Hepatocyte (in vitro differentiated cells): ENCODE measurements around the gene COX8C. TPM values are rescaled to one million over a fixed set of nuclear protein-coding genes. Genes with fewer than 3 reads are reported as not detected.

ENCODE experiments used
- DNase-seq: peaks from one replicate; pipeline ENCODE4 v3.0.0-alpha.2; 2016; ENCODE audit warnings: low spot score
- H2AFZ ChIP-seq: fragments of 200-600 bp; sonication (generic); 2 replicates; pipeline ENCODE4 v1.6.0; 2016; ENCODE audit warnings: antibody characterized with exemption, mild to moderate bottlenecking
- H3K27ac ChIP-seq: fragments of 200-600 bp; sonication (generic); 2 replicates; pipeline ENCODE4 v1.5.1; 2016; ENCODE audit warnings: mild to moderate bottlenecking
- H3K27me3 ChIP-seq: fragments of 200-600 bp; sonication (generic); 2 replicates; pipeline ENCODE4 v1.6.1; 2016
- H3K36me3 ChIP-seq: fragments of 200-600 bp; sonication (generic); replicated peaks from 2 replicates; pipeline ENCODE4 v1.5.1; 2016; ENCODE audit warnings: low read depth; ENCODE audit not compliant: insufficient read depth
- H3K4me1 ChIP-seq: fragments of 200-600 bp; sonication (generic); 2 replicates; pipeline ENCODE4 v1.5.1; 2016; ENCODE audit warnings: mild to moderate bottlenecking, moderate library complexity; ENCODE audit not compliant: insufficient read depth
- H3K4me2 ChIP-seq: fragments of 200-600 bp; sonication (generic); 2 replicates; pipeline ENCODE4 v1.6.0; 2016
- H3K4me3 ChIP-seq: fragments of 200-600 bp; sonication (generic); 2 replicates; pipeline ENCODE4 v1.5.1; 2016; ENCODE audit warnings: mild to moderate bottlenecking
- H3K79me2 ChIP-seq: fragments of 200-600 bp; sonication (generic); 2 replicates; pipeline ENCODE4 v1.6.0; 2017; ENCODE audit warnings: mild to moderate bottlenecking
- H3K9me2 ChIP-seq: fragments of 200-600 bp; sonication (generic); replicated peaks from 2 replicates; pipeline ENCODE4 v1.6.0; 2017; ENCODE audit warnings: mild to moderate bottlenecking; ENCODE audit not compliant: insufficient read depth
- H3K9me3 ChIP-seq: fragments of 200-600 bp; sonication (generic); 2 replicates; pipeline ENCODE4 v1.5.1; 2016; ENCODE audit warnings: low read depth, mild to moderate bottlenecking
- H4K20me1 ChIP-seq: fragments of 200-600 bp; sonication (generic); 2 replicates; pipeline ENCODE4 v1.6.0; 2016; ENCODE audit warnings: mild to moderate bottlenecking; ENCODE audit not compliant: insufficient read depth, poor library complexity, severe bottlenecking
- CTCF ChIP-seq: fragments of 200-600 bp; sonication (generic); IDR thresholded peaks from 2 replicates; pipeline ENCODE4 v1.5.1; 2016; ENCODE audit warnings: antibody characterized with exemption, mild to moderate bottlenecking; ENCODE audit not compliant: poor library complexity
- EZH2 ChIP-seq: fragments of 200-600 bp; sonication (generic); IDR thresholded peaks from 2 replicates; pipeline ENCODE4 v1.6.1; 2016; ENCODE audit warnings: antibody characterized with exemption, mild to moderate bottlenecking, borderline replicate concordance
- EZH2phosphoT487 ChIP-seq: fragments of 200-600 bp; sonication (generic); IDR thresholded peaks from one replicate; pipeline ENCODE4 v1.6.1; 2018; ENCODE audit warnings: antibody characterized with exemption, mild to moderate bottlenecking, low read depth, moderate library complexity; ENCODE audit not compliant: unreplicated experiment, severe bottlenecking
- WGBS: methylation state at CpG from one replicate; pipeline ENCODE4 v1.1.6; 2016; ENCODE audit warnings: low lambda C conversion rate; ENCODE audit errors: missing lambda C conversion rate; 5-methylcytosine and 5-hydroxymethylcytosine counted together
- polyA plus RNA-seq: library from polyadenylated mRNA; unstranded; fragments of >200 nt; fragmentation: Nextera tagmentation; extraction: Ambion mirVana; gene quantifications from 2 replicates; pipeline ENCODE4 v1.2.1, GENCODE V29; 2016
- total RNA-seq: library from RNA; depleted of rRNA; stranded (reverse); fragments of >200 nt; gene quantifications from 2 replicates; pipeline ENCODE4 v1.2.3, GENCODE V29; 2014

The COX8C gene
- total and polyA plus RNA-seq, 2 experiments from 2014 or later = not detected

DNA sequence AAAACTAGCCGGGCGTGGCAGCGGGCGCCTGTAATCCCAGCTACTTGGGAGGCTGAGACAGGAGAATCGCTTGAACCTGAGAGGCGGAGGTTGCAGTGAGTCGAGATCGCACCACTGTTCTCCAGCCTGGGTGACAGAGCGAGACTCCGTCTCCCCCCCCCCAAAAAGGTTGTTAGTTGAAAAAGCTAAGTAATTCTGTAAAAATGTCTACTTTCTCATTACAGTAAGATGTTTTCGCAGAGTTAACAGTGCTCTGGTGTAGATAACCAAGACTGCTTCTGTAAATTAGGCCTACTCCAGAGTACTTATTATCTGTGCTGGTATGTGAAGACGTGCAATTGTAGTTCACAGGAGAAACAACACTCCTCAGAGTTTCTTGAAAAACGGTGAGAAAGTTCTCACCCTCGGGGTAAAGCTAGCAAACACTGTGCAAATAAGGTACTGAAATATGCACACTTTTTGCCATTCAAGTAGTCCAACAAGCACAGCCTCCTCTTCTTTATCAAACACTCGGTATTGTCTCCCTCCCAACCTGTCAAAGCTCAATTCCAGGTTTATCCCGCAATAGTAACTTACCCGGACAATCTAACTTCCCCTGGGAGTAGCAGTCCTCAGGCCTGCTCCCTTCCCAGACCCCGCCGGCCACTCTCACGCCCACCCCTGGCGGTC lies 15.1 kb upstream of the COX8C start:
- no peak for DNase-seq
- 35% methylated on average over 21 of the region's 21 CpGs for WGBS
- H3K4me1 ChIP-seq = peaks cover 12% of the 10 kb centered on the region
- H3K4me2 ChIP-seq = peak overlapping the region; percentile 77
- H2AFZ ChIP-seq = peak overlapping the region; percentile 70
- peak overlapping the region; percentile 65 for H3K4me3 ChIP-seq
- H3K9me2 ChIP-seq = no peaks in the 10 kb centered on the region
- H3K27ac ChIP-seq = peak overlapping the region; percentile 97
- H4K20me1 ChIP-seq = peaks cover 40% of the 10 kb centered on the region
- H3K36me3 ChIP-seq = no peaks in the 10 kb centered on the region
- H3K79me2 ChIP-seq = peaks cover 68% of the 10 kb centered on the region
- H3K9me3 ChIP-seq = no peaks in the 10 kb centered on the region
- H3K27me3 ChIP-seq = no peaks in the 10 kb centered on the region
- TF ChIP-seq CTCF (no peak), EZH2 (no peak), EZH2phosphoT487 (no peak)

- Histone ChIP-seq H3K4me2 (peak overlapping the region; percentile 77), H3K4me3 (peak overlapping the region; percentile 65), H3K4me1 (peaks cover 12% of the 10 kb centered on the region), H3K27ac (peak overlapping the region; percentile 97), H2AFZ (peak overlapping the region; percentile 70), H3K9me2 (no peaks in the 10 kb centered on the region), H3K79me2 (peaks cover 63% of the 10 kb centered on the region), H3K36me3 (no peaks in the 10 kb centered on the region), H3K9me3 (no peaks in the 10 kb centered on the region), H4K20me1 (peaks cover 35% of the 10 kb centered on the region), H3K27me3 (no peaks in the 10 kb centered on the region)
- 0% methylated on average over 16 of the region's 61 CpGs for WGBS
- peak; percentile 87 for DNase-seq
- TF ChIP-seq EZH2phosphoT487 = no peak
- no peak for TF ChIP-seq CTCF
- TF ChIP-seq EZH2 = no peak
Measured at GRCh38 chr14:93332397-93332852, 14.6 kb upstream of the COX8C start.

DNA sequence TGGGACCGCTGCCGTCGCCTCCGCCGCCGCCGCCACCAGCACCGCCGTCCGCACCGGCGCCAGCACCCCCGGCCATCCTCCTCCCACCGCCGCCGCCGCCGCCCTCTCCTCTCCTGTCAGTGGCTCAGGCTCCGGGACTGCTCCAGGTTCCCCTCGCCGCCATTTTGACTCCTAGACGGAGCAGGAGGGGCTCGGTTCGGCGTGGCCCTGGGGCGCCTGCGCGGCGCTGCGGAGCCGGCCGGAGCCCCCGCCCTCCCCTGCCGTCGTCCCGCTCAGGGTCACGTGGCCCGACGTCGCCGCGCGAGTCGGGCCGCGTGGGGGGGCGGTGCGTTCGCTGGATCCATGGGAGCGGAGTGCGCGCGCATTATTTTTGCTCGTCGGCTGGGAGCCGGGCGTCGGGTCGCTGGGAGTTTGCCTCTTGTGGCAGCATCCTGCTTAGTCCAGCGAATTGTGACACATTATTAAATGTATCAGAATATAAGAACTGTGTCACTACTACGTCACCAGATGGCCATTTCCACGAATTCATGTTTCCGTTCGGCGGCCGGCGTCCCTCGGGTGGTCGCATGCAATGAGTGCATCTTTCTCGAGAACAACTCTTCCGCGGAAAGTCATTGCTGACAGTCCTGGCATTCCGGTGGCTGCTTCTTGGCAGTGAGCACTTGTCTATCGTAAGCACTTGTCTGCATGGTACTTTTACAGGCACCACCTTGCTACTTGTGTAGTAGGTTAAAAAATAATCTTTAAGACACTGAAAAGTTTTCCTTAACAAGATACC lies 13.9 kb upstream of the COX8C start, which contains the start of gene BTBD7:
BTBD7 (minus strand) TSS at position 184 of the 778 bp plus-strand sequence. CDS start 36,985 bp downstream, outside the sequence.
- H4K20me1 ChIP-seq = peaks cover 29% of the 10 kb centered on the region
- TF ChIP-seq EZH2phosphoT487 (no peak), EZH2 (no peak), CTCF (peak; percentile 41)
- H3K4me1 ChIP-seq = peaks cover 12% of the 10 kb centered on the region
- no peaks in the 10 kb centered on the region for H3K27me3 ChIP-seq
- H3K9me3 ChIP-seq = no peaks in the 10 kb centered on the region
- H3K36me3 ChIP-seq = no peaks in the 10 kb centered on the region
- no peaks in the 10 kb centered on the region for H3K9me2 ChIP-seq
- H3K4me3 ChIP-seq = peak within 1 kb of the TSS; percentile 65
- H3K4me2 ChIP-seq = peak within 1 kb of the TSS; percentile 83
- peak; percentile 100 for DNase-seq
- H3K79me2 ChIP-seq = peaks cover 57% of the 10 kb centered on the region
- 1% methylated on average over 56 of the region's 74 CpGs for WGBS
- peak within 1 kb of the TSS; percentile 70 for H2AFZ ChIP-seq
- H3K27ac ChIP-seq = peak within 1 kb of the TSS; percentile 97
